Mesothelial cell of epicardium (in vitro differentiated cells): Measurements from ENCODE around the gene SHOX. TPM values are rescaled to one million over a fixed set of nuclear protein-coding genes. Genes with fewer than 3 reads are reported as not detected.
"Not testable (repeated sequence)": the region's sequence is repeated elsewhere in the genome, so short reads cannot be mapped to it uniquely, and the experiment has no call there.

Experiments used
- DNase-seq, 2 experiments: peaks; one replicate each; pipeline ENCODE4 v3.0.0; 2021; ENCODE audit warnings: low spot score in 2 of 2; ENCODE audit not compliant: unreplicated experiment in 2 of 2
- H3K27ac Mint-ChIP-seq: 2 replicates; pipeline ENCODE4 v1.8.0; 2021; ENCODE audit warnings: mixed read lengths
- H3K27me3 Mint-ChIP-seq: 2 replicates; pipeline ENCODE4 v1.8.0; 2021; ENCODE audit warnings: low read depth, mixed read lengths
- H3K36me3 Mint-ChIP-seq: 2 replicates; pipeline ENCODE4 v1.8.0; 2021; ENCODE audit warnings: mixed read lengths
- H3K4me1 Mint-ChIP-seq: 2 replicates; pipeline ENCODE4 v1.8.0; 2021; ENCODE audit warnings: mixed read lengths
- H3K4me3 Mint-ChIP-seq: 2 replicates; pipeline ENCODE4 v1.8.0; 2021; ENCODE audit warnings: mild to moderate bottlenecking, moderate library complexity, mixed read lengths
- H3K9me3 Mint-ChIP-seq: 2 replicates; pipeline ENCODE4 v1.8.0; 2021; ENCODE audit warnings: mixed read lengths
- CTCF ChIP-seq: fragments of 200-600 bp; sonication (generic); IDR thresholded peaks from one replicate; pipeline ENCODE4 v1.5.0; 2021; ENCODE audit warnings: antibody characterized with exemption; ENCODE audit not compliant: unreplicated experiment
- total RNA-seq: library from RNA; stranded (reverse); gene quantifications from 3 replicates; pipeline ENCODE4 v1.2.1, GENCODE V29; 2021

Gene SHOX
- total RNA-seq, 1 donor from 2014 or later = not detected

GRCh38 chrX:619812-620531 lies 10.6 kb upstream of the SHOX start:
- Mint-ChIP-seq H3K27ac (no peak overlapping the region), H3K36me3 (no peaks in the 10 kb centered on the region), H3K4me1 (peaks cover 3% of the 10 kb centered on the region), H3K4me3 (peak overlapping the region; percentile 32), H3K27me3 (peaks cover 90% of the 10 kb centered on the region), H3K9me3 (no peaks in the 10 kb centered on the region)
- peak in 1 of 2 experiments; percentile 22 for DNase-seq
- TF ChIP-seq CTCF = no peak

DNA sequence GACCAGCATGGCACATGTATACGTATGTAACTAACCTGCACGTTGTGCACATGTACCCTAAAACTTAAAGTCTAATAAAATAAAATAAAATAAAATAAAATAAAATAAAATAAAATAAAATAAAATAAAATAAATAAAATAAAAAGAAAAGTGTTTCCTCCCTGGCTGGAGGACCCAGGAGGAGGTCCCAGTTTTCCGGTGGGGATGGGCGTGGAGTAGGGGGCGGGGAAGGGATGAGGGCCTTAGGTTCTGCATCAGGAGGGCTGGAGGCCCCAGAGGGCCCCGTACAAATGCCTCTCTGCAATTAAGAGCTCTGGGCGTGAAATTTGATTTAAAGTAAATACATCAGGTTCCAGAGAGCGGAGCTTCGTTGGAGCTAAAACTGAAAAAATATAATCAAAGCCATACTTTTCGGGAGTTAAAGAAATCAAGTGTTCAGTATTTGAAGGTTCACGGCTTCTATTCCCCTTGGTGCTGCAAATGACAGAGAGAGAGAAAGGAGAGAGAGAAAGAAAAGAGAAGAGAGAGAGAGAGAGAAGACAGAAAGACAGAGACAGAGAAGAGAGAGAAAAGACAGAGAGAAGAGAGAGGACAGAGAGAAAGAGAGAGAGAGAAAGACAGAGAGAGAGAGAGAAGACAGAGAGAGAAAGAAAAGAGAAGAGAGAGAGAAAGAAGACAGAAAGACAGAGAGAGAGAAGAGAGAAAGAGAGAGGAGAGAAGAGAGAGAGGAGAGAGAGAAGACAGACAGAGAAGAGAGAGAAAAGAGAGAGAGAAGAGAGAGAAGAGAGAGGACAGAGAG lies 8.7 kb upstream of the SHOX start:
- Mint-ChIP-seq H3K36me3 (no peaks in the 10 kb centered on the region), H3K4me1 (peaks cover 5% of the 10 kb centered on the region), H3K27ac (no peak overlapping the region), H3K4me3 (no peak overlapping the region), H3K27me3 (peaks cover 91% of the 10 kb centered on the region), H3K9me3 (no peaks in the 10 kb centered on the region)
- TF ChIP-seq CTCF = no peak
- DNase-seq = no peak

DNA sequence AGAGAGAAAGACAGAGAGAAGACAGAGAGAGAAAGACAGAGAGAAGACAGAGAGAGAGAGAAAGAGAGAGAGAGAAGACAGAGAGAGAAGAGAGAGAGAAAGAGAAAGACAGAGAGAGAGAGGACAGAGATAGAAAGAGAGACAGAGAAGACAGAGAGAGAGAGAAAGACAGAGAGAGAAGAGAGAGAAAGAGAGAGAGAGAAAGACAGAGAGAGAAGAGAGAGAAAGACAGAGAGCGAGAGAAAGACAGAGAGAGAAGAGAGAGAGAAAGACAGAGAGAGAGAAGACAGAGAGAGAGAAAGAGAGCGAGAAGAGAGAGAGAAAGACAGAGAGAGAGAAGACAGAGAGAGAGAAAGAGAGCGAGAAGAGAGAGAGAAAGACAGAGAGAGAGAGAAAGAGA lies 7.8 kb upstream of the SHOX start:
- H3K9me3 Mint-ChIP-seq, DNase-seq, H3K36me3 Mint-ChIP-seq, H3K4me3 Mint-ChIP-seq, H3K27ac Mint-ChIP-seq, H3K4me1 Mint-ChIP-seq: not testable (repeated sequence)
- peaks cover 91% of the 10 kb centered on the region for H3K27me3 Mint-ChIP-seq

GRCh38 chrX:623268-623598 lies 7.4 kb upstream of the SHOX start:
- TF ChIP-seq CTCF = no peak
- Mint-ChIP-seq H3K36me3 (no peaks in the 10 kb centered on the region), H3K27me3 (peaks cover 91% of the 10 kb centered on the region), H3K4me1 (peaks cover 5% of the 10 kb centered on the region), H3K27ac (no peak overlapping the region), H3K9me3 (no peaks in the 10 kb centered on the region), H3K4me3 (no peak overlapping the region)
- DNase-seq = no peak

- no peak for TF ChIP-seq CTCF
- H3K36me3 Mint-ChIP-seq = no peaks in the 10 kb centered on the region
- no peak overlapping the region for H3K4me3 Mint-ChIP-seq
- peaks cover 89% of the 10 kb centered on the region for H3K27me3 Mint-ChIP-seq
- H3K27ac Mint-ChIP-seq = no peak overlapping the region
- DNase-seq = no peak
- peaks cover 5% of the 10 kb centered on the region for H3K4me1 Mint-ChIP-seq
- H3K9me3 Mint-ChIP-seq = no peaks in the 10 kb centered on the region
Observed at GRCh38 chrX:623599-624315, 6.8 kb upstream of the SHOX start.
